ENCODE data around the gene SGMS2.

DNA sequence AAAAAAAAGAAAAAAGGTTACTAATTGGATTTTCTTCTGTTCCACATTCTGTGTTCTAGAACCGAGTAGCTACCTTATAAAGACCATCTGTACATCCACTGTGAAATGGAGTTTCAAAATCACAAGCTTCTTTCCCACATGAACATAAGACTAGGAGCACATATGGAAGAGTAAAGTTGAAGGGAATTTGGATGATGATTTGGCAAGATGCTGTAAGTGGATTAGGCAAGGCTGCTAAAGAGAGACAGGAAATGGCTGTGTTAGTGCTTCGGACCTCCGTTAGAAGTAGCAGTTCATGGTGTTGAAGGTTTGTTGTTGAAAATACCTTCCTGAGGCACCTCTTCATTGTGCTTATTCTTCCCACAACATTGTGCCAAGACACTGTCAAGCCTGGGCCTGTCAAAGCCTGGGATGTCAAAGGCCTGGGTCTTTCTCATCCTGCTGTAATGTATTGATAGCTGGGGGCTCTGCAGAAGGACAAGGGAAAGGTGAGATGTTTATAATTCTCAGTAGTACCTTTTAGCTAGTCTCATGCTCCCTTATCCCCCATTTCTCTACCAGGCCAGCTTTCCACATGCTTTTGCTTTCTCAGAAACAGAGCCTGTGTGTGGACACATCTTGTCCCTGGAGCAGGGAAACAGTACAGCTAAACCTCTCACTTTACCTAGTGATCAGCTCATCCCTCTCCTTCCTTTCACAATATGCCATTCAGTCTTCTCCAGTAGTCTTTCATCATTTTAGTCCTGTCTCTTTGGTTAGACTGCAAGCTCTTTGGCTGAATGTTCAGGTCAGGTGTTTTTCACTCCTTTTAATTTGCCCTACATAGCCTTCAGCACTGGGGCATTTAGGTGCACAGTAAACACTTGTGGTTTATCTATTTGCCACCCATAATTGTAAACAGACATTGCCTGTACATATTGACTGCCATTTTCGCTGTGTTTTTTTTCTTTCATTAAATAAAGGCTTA lies 68.7 kb downstream of the SGMS2 start:
- TF ChIP-seq POLR2A (IDR thresholded peaks at IDR 0.05): no peak
- TF ChIP-seq, protein P1, sequence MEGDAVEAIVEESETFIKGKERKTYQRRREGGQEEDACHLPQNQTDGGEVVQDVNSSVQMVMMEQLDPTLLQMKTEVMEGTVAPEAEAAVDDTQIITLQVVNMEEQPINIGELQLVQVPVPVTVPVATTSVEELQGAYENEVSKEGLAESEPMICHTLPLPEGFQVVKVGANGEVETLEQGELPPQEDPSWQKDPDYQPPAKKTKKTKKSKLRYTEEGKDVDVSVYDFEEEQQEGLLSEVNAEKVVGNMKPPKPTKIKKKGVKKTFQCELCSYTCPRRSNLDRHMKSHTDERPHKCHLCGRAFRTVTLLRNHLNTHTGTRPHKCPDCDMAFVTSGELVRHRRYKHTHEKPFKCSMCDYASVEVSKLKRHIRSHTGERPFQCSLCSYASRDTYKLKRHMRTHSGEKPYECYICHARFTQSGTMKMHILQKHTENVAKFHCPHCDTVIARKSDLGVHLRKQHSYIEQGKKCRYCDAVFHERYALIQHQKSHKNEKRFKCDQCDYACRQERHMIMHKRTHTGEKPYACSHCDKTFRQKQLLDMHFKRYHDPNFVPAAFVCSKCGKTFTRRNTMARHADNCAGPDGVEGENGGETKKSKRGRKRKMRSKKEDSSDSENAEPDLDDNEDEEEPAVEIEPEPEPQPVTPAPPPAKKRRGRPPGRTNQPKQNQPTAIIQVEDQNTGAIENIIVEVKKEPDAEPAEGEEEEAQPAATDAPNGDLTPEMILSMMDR (IDR thresholded peaks at IDR 0.05): no peak
